ENCODE data around the gene ZFP42.

GRCh38 chr4:188002323-188002722 lies 6.8 kb downstream of the ZFP42 start:
- TF ChIP-seq CTCF (IDR thresholded peaks at IDR 0.05) (no peak), POLR2A (IDR thresholded peaks at IDR 0.05) (no peak)
